ENCODE measurements around the gene SLC25A25. TPM values are rescaled to one million over a fixed set of nuclear protein-coding genes. Genes with fewer than 3 reads are reported as not detected.

Gene SLC25A25
- total RNA-seq, 2 donors from 2014 or later, result 26.0 to 33.1 TPM

GRCh38 chr9:128092199-128092977 lies 24.4 kb downstream of the SLC25A25 start:
- Histone ChIP-seq H3K27ac (peak overlapping the region; percentile 86 to 92), H3K4me1 (replicated peaks) (peaks cover 12% of the 10 kb centered on the region), H3K27me3 (replicated peaks; ENCODE audit: insufficient read depth) (no peaks in the 10 kb centered on the region)

GRCh38 chr9:128093011-128093410 lies 25.0 kb downstream of the SLC25A25 start:
- no peak for DNase-seq (ENCODE audit: low spot score)
- H3K4me1 ChIP-seq (replicated peaks), result peaks cover 17% of the 10 kb centered on the region

More at GRCh38 chr9:128092199-128092977, 24.4 kb downstream of the SLC25A25 start:
- intact Hi-C loops (cut with DNase I), result loop anchor here (10.0 kb wide), 1 partner anchor 128 kb away; no protein-coding TSS in a partner anchor
- H3K9me3 ChIP-seq, result no peaks in the 10 kb centered on the region
- no peaks in the 10 kb centered on the region for H3K36me3 ChIP-seq
- WGBS, result 64% methylated on average over 16 of the region's 16 CpGs
- no peak for TF ChIP-seq POLR2AphosphoS5 (IDR thresholded peaks at IDR 0.05)
- no peak for TF ChIP-seq POLR2A (IDR thresholded peaks at IDR 0.05)
- TF ChIP-seq, protein P1, sequence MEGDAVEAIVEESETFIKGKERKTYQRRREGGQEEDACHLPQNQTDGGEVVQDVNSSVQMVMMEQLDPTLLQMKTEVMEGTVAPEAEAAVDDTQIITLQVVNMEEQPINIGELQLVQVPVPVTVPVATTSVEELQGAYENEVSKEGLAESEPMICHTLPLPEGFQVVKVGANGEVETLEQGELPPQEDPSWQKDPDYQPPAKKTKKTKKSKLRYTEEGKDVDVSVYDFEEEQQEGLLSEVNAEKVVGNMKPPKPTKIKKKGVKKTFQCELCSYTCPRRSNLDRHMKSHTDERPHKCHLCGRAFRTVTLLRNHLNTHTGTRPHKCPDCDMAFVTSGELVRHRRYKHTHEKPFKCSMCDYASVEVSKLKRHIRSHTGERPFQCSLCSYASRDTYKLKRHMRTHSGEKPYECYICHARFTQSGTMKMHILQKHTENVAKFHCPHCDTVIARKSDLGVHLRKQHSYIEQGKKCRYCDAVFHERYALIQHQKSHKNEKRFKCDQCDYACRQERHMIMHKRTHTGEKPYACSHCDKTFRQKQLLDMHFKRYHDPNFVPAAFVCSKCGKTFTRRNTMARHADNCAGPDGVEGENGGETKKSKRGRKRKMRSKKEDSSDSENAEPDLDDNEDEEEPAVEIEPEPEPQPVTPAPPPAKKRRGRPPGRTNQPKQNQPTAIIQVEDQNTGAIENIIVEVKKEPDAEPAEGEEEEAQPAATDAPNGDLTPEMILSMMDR (IDR thresholded peaks at IDR 0.05), result no peak
- no peak for DNase-seq (ENCODE audit: low spot score)
- H3K4me3 ChIP-seq, result no peak overlapping the region

DNA sequence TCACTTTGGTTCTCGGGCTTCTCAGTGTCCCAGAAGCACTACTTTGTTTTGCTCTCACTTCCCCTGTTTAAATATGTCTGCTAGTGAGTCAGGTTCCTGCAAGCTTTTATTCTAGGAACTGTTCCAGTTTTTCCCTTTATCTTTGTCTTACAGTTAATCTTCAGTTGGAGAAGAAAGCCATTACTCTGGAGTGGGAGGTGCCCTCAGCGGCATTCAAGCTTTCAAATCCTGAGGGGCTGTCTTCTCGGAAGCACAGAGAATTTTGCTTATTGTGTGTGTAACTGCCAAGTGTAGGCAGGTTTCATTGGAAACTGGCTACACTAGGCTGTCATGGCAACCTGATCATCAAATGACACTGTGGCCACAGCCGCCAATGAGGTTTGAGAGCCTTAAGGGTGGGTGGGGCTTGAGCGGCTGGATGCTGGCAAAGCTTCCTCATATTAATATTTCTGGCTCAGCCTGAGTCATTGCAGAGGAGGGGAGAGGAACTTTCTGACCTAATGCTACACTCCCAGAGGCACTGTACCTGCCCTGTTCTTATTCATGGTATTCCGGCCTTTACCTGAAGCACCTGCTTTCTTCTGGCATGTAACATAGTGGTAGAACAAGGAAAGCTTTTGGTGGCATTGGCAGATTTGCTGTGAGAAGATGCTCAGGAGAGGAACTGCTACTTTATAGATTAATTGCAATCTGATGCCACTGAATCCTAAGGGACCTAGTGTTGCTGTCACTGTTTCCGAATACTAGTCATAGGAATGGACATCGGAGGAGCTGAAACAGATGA lies 26.3 kb downstream of the SLC25A25 start:
- Histone ChIP-seq H3K27ac (peak overlapping the region; percentile 86 to 92), H3K27me3 (replicated peaks; ENCODE audit: insufficient read depth) (no peaks in the 10 kb centered on the region), H3K4me3 (peak overlapping the region; percentile 1 to 9), H3K4me1 (replicated peaks) (peaks cover 26% of the 10 kb centered on the region), H3K36me3 (no peaks in the 10 kb centered on the region), H3K9me3 (no peaks in the 10 kb centered on the region)
- 11% methylated on average over 8 of the region's 8 CpGs for WGBS
- TF ChIP-seq POLR2AphosphoS5 (IDR thresholded peaks at IDR 0.05) (peak; percentile 98), POLR2A (IDR thresholded peaks at IDR 0.05) (peak; percentile 89)
- TF ChIP-seq, protein P1 (IDR thresholded peaks at IDR 0.05), result no peak
- peak; percentile 94 for DNase-seq (ENCODE audit: low spot score)
- intact Hi-C loops (cut with DNase I), result loop anchor here (10.0 kb wide), 1 partner anchor 130 kb away; no protein-coding TSS in a partner anchor

More at GRCh38 chr9:128093011-128093410, 25.0 kb downstream of the SLC25A25 start:
- Histone ChIP-seq H3K9me3 (no peaks in the 10 kb centered on the region), H3K36me3 (no peaks in the 10 kb centered on the region), H3K27me3 (replicated peaks; ENCODE audit: insufficient read depth) (no peaks in the 10 kb centered on the region), H3K4me3 (no peak overlapping the region), H3K27ac (peak overlapping the region; percentile 86 to 92)
- 38% methylated on average over 4 of the region's 4 CpGs for WGBS
- intact Hi-C loops (cut with DNase I), result loop anchor here (10.0 kb wide), 1 partner anchor 128 kb away; no protein-coding TSS in a partner anchor
- TF ChIP-seq POLR2AphosphoS5 (IDR thresholded peaks at IDR 0.05) (no peak), POLR2A (IDR thresholded peaks at IDR 0.05) (no peak)
- TF ChIP-seq, protein P1 (IDR thresholded peaks at IDR 0.05), result no peak

DNA sequence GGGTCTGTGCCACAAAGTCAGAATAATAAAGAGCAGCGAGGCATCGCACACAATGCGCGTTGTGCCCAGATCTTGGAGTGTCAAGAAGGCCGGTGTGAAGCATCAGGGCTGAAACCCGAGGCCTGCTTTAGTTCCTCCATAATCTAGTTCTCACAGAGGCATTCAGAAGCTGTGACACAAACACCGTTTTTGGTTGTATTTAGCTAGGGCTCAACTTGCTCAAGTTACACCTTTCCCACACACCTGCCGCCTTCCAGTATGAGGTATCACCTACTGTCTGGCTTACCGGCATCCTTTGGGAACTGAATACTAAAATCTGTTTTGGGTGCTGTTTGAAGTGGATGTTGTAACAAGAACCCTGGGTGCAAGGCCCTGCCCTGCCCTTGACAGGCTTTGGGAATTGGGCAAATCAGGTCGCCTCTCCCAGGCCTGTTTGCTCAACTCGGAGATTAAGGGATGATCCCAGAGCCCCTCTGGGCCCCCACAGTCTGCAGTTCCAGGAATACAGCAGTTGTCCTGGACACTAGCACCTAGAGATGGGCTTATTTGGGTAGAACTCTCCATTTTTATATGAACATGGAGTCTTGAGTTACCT lies 27.0 kb downstream of the SLC25A25 start:
- peak overlapping the region; percentile 86 to 92 for H3K27ac ChIP-seq
- no peaks in the 10 kb centered on the region for H3K36me3 ChIP-seq
- WGBS, result 58% methylated on average over 11 of the region's 11 CpGs
- peaks cover 32% of the 10 kb centered on the region for H3K4me1 ChIP-seq (replicated peaks)
- no peak for TF ChIP-seq POLR2A (IDR thresholded peaks at IDR 0.05)
- H3K9me3 ChIP-seq, result no peaks in the 10 kb centered on the region
- DNase-seq (ENCODE audit: low spot score), result no peak
- intact Hi-C loops (cut with DNase I), result loop anchor here (10.0 kb wide), 1 partner anchor 130 kb away; no protein-coding TSS in a partner anchor
- no peaks in the 10 kb centered on the region for H3K27me3 ChIP-seq (replicated peaks; ENCODE audit: insufficient read depth)
- no peak overlapping the region for H3K4me3 ChIP-seq

Data from prostate gland (tissue), 2 donors.